Upper lobe of right lung (tissue), 1 donor: ENCODE data around the gene FCN2. TPM values are rescaled to one million over a fixed set of nuclear protein-coding genes. Genes with fewer than 3 reads are reported as not detected.
"Not testable (repeated sequence)": the region's sequence is repeated elsewhere in the genome, so short reads cannot be mapped to it uniquely, and the experiment has no call there.

ENCODE experiments used
- ATAC-seq: fragments of 200-7000 bp; cut with Tn5 transposase; one replicate; pipeline ENCODE4 v1.9.1; 2020; ENCODE audit warnings: mild to moderate bottlenecking, moderate library complexity
- DNase-seq: peaks from one replicate; pipeline ENCODE4 v3.0.0-alpha.2; 2020
- H3K27ac ChIP-seq: fragments of 200-600 bp; one replicate; pipeline ENCODE4 v1.8.0; 2022
- H3K27me3 ChIP-seq: fragments of 200-600 bp; one replicate; pipeline ENCODE4 v1.8.0; 2022; ENCODE audit warnings: mild to moderate bottlenecking
- H3K36me3 ChIP-seq: fragments of 200-600 bp; one replicate; pipeline ENCODE4 v1.8.0; 2022
- H3K4me1 ChIP-seq: fragments of 200-600 bp; one replicate; pipeline ENCODE4 v1.8.0; 2022
- H3K4me3 ChIP-seq: fragments of 200-600 bp; one replicate; pipeline ENCODE4 v1.8.0; 2022; ENCODE audit warnings: mild to moderate bottlenecking
- H3K9me3 ChIP-seq: fragments of 200-600 bp; one replicate; pipeline ENCODE4 v1.8.0; 2022
- intact Hi-C: fragments of 100-400 bp; cut with DNase I; formaldehyde crosslinking; loops from one replicate; pipeline ENCODE4 v1.11.0; 2022
- total RNA-seq: library from RNA; stranded (reverse); fragmentation: NEBNext Ultra II Directional; extraction: Animal tissue kit (Norgen Biotek cat#: 25700); gene quantifications from one replicate; pipeline ENCODE4 v1.2.1, GENCODE V29; 2021
- TF ChIP-seq, protein P1 (sequence below): fragments of 200-600 bp; IDR thresholded peaks from one replicate; pipeline ENCODE4 v1.8.0; 2022; ENCODE audit warnings: antibody characterized with exemption
- donor health status: DM: no; HTN: yes; CAD: no; lungs with severe emphysema.

FCN2 gene
- total RNA-seq, 1 donor from 2014 or later, result not detected

DNA sequence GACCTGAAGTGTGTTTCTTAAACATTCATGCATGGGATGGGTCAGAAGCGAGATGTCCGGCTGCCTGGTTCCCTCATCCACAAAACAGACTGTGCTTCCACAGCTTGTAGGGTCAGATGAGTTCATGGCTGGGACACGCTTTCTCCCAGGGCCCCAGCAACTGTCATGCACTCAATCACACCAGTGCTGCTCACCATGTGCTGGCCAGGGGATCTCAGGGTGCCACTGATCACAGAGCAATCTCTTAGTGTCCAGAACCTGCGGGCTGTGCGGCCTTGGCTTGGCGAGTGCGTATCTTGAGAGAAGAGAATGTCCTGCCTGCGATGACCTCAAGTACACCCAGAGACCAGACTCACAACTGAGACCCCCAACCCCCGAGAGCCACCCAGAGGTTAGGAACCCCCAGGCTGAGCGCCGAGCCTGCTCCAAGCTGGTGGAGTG, 26.0 kb upstream of the FCN2 start:
- H3K27me3 ChIP-seq, result no peaks in the 10 kb centered on the region
- no peaks in the 10 kb centered on the region for H3K9me3 ChIP-seq
- no peak overlapping the region for H3K27ac ChIP-seq
- intact Hi-C loops, result no loop called here
- TF ChIP-seq, protein P1, sequence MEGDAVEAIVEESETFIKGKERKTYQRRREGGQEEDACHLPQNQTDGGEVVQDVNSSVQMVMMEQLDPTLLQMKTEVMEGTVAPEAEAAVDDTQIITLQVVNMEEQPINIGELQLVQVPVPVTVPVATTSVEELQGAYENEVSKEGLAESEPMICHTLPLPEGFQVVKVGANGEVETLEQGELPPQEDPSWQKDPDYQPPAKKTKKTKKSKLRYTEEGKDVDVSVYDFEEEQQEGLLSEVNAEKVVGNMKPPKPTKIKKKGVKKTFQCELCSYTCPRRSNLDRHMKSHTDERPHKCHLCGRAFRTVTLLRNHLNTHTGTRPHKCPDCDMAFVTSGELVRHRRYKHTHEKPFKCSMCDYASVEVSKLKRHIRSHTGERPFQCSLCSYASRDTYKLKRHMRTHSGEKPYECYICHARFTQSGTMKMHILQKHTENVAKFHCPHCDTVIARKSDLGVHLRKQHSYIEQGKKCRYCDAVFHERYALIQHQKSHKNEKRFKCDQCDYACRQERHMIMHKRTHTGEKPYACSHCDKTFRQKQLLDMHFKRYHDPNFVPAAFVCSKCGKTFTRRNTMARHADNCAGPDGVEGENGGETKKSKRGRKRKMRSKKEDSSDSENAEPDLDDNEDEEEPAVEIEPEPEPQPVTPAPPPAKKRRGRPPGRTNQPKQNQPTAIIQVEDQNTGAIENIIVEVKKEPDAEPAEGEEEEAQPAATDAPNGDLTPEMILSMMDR, result no peak
- H3K4me1 ChIP-seq, result no peaks in the 10 kb centered on the region
- no peaks in the 10 kb centered on the region for H3K36me3 ChIP-seq
- ATAC-seq (peak; percentile 12), DNase-seq (no peak)
- H3K4me3 ChIP-seq, result no peak overlapping the region

DNA sequence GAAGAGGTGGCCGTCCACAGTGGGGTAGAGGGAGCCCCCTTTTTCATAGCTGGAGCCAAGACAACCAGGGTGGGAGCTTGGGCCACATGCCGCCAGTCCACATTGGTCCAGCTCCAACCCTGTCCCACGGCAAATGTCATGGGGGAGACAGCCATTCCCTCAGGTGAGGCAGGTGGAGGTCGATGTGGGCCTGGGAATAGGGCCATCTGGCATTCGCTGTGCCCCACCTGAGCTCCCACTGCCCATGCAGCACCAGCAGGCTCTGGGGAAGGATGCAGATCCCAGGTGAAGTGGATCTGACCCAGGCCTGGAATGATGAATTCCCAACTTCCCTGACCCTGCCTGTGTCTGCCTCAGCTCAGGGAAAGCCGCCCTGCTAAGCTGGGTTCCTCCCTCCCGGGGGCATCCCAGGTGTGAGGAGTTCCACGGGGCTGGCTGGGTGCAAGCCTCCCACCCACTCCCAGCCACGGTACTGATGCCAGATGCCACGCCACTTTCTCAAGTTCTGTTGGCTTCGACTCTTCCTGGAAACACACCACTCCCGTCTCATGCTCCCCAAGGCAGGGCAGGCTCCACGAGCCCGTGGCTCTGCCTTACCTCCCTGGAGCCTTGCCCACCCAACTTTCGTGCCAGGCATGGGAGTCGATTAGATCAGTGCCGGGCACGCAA, 25.2 kb upstream of the FCN2 start:
- Histone ChIP-seq H3K4me1 (no peaks in the 10 kb centered on the region), H3K27me3 (no peaks in the 10 kb centered on the region), H3K4me3 (no peak overlapping the region), H3K9me3 (no peaks in the 10 kb centered on the region), H3K36me3 (no peaks in the 10 kb centered on the region), H3K27ac (no peak overlapping the region)
- TF ChIP-seq, protein P1, result no peak
- DNase-seq, result peak; percentile 60
- intact Hi-C loops, result no loop called here
- no peak for ATAC-seq

DNA sequence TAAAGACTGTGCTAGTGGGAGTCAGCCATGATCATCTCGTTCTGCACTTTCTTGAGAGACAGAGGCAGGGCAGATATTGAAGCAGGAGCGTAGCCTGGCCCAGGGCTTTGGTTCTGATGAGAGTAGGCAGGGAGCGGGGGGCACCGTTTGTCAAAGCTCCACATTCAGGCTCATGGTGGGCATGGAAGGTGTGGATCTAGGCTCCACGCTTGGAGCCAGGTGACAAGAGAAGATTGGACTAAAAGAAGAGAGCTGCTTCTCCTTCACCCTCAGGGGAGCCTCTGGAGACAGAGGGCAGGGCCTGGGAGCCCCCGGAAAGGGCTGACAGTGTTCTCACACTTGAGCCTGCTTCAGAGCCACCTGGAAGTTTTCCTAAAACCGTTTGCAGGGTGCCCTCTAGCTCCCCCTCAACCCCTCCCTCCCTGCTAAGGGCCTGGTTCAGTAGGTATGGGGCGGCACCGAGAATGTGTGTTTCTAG, 24.7 kb upstream of the FCN2 start:
- intact Hi-C loops, result no loop called here
- Histone ChIP-seq H3K36me3 (no peaks in the 10 kb centered on the region), H3K4me3 (no peak overlapping the region), H3K27me3 (no peaks in the 10 kb centered on the region), H3K27ac (no peak overlapping the region), H3K4me1 (no peaks in the 10 kb centered on the region), H3K9me3 (no peaks in the 10 kb centered on the region)
- ATAC-seq (no peak), DNase-seq (no peak)
- TF ChIP-seq, protein P1, result no peak

DNA sequence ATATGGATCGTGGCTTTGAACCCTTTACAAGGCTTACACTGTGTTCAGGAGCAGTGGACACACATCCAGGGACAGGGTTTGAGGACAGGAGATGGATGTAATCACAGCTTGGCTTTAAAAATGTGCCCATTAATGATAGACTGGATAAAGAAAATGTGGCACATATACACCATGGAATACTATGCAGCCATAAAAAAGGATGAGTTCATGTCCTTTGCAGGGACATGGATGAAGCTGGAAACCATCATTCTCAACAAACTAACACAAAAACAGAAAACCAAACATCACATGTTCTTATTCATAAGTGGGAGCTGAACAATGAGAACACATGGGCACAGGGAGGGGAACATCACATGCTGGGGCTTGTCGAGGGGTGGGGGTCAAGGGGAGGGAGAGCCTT, 23.2 kb upstream of the FCN2 start:
- intact Hi-C loops, H3K36me3 ChIP-seq, H3K27ac ChIP-seq, H3K27me3 ChIP-seq, H3K4me3 ChIP-seq, ATAC-seq, H3K9me3 ChIP-seq, H3K4me1 ChIP-seq, DNase-seq: not testable (repeated sequence)

DNA sequence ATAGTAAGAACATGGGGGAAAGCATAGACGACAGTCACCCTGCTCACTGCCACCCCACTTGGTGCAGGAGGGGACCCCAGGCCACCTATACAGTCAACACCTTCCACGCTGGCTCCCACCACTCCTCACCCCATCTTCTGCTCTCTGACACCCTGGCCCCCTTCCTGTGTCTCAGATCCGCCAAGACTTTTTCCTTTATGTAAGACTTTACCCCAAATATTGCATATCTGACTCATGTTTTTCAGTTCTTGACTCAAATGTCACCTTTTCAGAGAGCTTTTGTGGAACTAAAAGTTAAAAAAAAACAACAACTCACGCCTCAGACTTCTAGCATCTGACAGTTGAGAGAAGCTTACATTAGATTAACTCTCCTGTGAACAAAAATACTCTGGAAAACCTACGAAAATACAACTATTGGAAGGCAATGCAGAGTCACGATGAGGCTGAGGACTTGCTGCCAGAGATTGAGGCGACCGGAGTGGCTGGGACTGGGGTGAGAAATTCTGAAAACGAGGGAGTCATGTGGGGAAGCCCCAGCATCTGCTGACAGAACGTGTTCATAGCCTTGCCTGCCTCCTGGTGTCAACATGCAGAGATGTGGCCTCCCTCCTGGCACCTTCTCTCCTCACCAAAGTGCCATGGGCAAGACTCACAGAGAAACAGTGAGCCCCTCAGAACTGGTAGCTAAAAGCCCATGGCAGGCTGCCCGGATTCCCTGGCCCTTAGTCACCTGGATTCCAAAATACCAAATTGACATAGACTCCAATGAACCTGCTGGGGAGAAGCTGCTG, 22.4 kb upstream of the FCN2 start:
- no peak for ATAC-seq
- intact Hi-C loops, result no loop called here
- Histone ChIP-seq H3K9me3 (no peaks in the 10 kb centered on the region), H3K4me1 (no peaks in the 10 kb centered on the region), H3K4me3 (no peak overlapping the region), H3K27me3 (no peaks in the 10 kb centered on the region), H3K36me3 (no peaks in the 10 kb centered on the region), H3K27ac (no peak overlapping the region)
- TF ChIP-seq, protein P1, result no peak
- DNase-seq, result peak; percentile 38

DNA sequence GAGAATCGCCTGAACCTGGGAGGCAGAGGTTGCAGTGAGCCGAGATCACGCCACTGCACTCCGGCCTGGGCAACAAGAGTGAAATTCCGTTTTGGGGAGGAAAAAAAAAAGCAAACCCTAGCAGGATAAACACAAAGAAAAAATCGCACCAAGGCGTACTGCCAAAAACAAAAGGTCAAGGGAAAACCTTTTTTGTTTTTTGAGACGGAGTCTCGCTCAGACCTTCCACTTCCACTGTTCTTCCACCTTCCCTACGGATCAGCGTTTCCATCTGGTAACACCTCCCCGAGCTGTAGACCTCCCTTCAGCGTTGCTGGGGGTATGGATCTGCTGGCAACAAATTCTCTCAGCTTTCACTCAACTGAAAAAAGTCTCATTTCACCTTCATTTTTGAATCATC, 20.1 kb upstream of the FCN2 start:
- no peaks in the 10 kb centered on the region for H3K36me3 ChIP-seq
- intact Hi-C loops, result no loop called here
- H3K27ac ChIP-seq, result no peak overlapping the region
- no peaks in the 10 kb centered on the region for H3K4me1 ChIP-seq
- DNase-seq (peak; percentile 26), ATAC-seq (no peak)
- no peaks in the 10 kb centered on the region for H3K9me3 ChIP-seq
- H3K4me3 ChIP-seq, result no peak overlapping the region
- TF ChIP-seq, protein P1, result no peak
- H3K27me3 ChIP-seq, result no peaks in the 10 kb centered on the region
